ENCODE results near the gene ANKRD33B.

- no peak for TF ChIP-seq POLR2A (IDR thresholded peaks at IDR 0.05; ENCODE audit: low read depth, low read length)
- TF ChIP-seq POLR2AphosphoS5 (IDR thresholded peaks at IDR 0.05; ENCODE audit: low read depth, low read length), result no peak
- TF ChIP-seq TAF1 (IDR thresholded peaks at IDR 0.05; ENCODE audit: borderline replicate concordance, low read depth, low read length), result no peak
Observed at GRCh38 chr5:10556893-10557746, 6.8 kb upstream of the ANKRD33B start.
